GM19193 (cell line): ENCODE results near the gene RHCE.

Experiments
- POLR2A ChIP-seq: IDR thresholded peaks from 4 replicates; pipeline ENCODE4 v1.6.1; 2011; ENCODE audit not compliant: insufficient read depth, insufficient read length; ENCODE audit errors: extremely low read depth

The RHCE gene

DNA sequence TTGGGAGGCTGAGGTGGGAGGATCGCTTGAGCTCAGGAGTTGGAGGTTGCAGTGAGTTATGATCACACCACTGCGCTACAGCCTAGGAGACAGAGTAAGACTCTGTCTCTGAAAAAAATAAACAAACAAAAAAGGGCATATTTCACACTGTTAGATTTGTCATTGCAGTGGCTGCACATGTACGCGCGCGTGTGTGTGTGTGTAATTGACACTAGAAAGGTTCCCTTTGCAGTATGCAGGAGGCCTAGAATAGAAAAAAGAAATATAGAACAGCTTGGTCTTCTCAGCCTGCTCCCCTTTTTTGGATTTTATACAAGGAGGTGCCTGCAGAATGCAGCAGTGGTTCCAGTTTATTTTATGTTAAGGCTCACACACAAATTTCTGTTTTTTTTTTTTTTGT, 18.7 kb upstream of the RHCE start:
- no peak for TF ChIP-seq POLR2A

DNA sequence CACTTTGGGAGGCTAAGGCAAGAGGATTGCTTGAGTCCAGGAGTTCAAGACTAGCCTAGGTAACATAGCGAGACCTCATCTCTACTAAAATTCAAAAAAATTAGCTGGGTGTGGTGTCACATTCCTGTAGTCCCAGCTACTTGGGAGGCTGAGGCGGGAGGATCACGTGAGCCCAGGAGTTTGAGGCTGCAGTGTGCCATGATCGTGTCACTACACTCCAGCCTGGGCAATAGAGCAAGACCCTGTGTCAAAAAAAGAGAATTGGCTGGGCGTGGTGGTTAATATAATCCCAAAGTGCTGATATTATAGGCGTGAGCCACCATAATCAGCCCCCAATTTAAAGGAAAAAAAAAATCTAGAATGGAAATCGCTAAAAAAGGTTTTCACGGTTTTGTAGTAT, 17.0 kb upstream of the RHCE start:
- no peak for TF ChIP-seq POLR2A

DNA sequence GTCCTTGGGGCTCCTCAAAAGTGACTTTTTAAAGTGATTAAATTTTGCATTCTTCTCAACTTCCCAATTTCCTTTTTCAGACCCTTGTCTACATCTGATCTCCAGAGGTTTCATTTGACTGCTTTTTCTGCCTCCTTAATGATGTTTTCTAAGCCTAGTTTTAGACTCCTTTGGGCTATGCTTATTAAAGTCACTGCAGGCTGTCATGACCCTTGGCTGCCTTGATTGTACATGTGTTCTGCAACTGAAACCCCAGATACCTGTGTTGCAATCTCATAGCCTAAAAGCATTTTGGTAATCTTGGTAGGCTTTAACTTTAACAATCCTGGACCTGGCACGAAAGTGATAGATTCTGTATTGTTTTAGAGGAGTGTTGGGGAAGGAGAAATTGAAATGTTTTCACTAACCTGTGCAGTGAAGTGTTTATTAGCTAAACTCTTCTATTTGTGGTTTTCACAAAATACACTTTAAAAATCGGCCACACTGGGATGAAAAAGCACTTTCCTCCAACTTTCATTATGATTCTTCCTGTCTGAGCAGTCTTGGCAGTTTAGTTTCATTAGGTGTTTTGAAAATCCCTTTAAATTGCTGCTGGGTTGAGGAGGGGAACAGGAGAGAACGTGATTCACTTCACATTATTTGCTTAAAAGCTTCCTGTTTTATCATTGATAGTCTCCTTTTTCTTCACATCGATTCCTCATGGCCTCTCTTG, 14.9 kb upstream of the RHCE start:
- no peak for TF ChIP-seq POLR2A

DNA sequence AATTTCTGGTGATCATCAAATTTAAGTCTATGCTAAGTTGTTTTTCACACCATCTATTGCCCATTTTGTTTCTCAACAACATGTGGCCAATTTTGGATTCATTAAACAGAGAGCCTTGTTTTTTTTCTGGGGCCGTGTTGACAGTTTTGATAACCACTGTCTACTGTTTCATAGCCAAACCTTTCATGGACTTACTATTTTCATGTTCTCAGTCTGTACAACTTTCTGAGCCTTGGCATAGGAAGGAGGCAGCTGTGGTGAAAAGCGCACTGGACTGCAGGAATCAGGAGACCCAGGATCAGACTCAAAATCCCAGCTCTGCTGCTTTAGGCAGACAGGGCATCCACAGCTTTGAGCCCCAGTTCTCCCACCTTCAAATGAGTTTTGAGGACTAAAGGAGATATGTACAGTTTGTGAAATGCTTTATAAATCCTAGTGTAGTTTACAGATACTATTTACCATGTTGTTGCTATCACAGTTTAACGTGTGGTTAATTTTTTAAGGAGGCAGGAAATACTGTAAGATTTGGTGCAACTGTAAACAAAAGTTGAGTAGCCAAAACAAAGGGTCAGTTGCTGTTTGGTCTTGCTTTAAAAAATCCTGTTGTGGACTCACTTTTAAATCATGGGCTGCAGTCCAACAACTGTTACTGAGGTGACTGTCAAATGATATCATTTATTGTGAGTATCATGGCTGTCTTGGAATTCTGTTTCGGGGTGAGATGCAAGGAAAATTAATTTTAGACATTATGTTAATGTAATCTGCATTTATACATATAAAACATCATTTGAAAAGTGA, 13.0 kb upstream of the RHCE start:
- TF ChIP-seq POLR2A = no peak

DNA sequence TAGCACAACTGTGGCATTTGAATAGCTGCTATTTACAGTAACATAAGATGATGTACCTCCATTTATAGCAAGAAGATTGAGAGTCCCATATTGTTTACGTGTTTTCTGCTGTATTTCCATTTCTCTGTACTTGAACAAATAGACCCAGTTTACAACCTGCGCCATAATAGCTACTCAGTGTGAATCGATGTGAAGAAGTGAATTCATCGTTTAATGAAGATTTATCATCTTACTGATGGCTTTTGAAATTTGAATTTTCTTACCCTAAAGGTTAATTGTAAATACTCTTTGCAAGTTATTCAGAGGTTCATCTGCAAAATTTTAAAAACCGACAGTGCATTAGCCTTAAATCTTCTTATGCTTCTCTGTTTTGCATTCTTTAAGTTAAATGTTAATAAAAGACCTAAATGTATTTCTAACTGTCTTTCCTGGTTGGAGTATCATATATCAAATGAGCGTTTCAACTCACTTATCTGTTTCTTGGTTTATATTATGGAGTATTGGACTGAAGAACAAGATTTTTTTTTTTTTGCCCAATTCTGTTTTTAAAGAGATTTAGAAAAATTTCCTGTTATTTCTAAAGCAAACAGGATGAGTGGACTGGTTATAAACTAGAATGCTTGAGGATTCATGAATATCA, 12.2 kb upstream of the RHCE start:
- TF ChIP-seq POLR2A = no peak

DNA sequence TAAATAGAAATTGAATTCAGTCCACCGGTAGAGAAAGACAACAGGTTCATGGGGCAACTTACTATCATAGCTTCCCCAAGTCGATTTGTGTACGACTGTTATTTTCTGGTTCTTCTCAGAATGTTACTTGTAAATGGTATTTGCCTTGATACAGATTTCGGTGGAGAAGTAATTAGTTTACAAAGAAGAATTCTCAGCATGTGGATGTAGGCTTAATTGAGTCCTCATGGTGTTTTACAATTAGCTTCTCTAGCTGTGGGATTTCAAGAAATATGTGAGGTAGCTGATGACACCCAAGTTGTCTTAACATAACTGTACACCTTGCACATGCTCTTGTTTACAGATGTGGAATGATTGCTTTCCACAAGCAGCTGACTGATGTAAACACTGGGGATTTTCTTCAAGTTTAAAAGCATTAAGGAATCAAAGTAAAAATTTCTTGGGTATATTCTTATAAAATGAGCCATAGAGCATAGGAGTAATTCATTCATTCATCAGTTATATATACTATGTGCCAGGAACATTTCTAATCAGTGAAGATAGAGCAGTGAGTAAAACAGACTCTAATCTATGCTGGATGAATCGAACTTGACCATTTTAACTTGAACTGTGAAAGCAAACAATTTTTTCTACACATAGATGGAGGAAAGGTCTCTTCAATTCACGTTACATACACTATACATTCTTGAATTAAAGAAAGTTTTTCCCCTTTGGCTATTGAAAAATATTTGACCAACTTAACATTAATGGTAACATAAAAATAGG, 11.5 kb upstream of the RHCE start:
- TF ChIP-seq POLR2A = no peak

DNA sequence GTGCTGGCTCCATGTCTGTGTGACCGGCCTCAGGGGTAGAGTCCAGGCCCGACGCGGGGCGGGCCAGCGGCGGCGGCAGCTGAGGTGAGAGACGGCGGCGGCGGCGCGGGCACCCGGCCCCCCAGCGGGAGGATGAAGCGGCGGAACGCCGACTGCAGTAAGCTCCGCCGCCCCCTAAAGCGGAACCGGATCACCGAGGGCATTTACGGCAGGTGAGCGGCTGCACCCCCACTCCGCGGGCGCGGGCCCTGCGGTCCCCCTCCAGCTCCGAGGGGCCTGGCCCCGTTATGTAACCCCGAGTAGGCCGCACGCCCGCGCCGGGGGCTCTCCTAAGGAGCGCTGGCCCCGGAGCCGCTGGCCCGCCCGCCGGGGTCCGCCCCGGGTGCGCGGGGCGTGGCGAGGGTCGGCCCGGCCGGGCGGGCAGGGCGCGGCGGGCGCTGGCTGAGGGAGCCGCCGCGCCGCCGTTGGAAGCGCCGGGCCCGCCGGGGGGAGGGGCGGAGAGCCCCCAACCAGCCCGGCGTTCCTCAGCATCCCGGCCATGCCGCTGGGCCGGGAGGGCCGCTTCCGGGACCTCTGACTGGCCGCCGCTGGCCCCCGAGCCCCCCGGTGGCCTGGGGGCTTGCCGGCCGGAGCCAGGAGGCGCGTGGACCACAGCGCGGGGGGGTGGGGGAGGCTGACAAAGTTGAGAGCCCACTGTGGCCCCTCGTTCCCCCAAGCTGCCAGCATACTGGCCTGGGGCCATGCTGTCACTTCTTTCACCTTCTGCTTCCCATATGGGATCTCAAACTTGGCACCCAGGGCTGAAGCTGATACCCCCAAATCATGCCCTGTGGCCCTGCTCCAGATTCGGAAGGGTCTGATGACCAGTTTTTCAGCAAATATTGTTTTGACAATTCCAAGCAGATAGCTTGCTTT, 10.6 kb upstream of the RHCE start:
- TF ChIP-seq POLR2A = no peak

DNA sequence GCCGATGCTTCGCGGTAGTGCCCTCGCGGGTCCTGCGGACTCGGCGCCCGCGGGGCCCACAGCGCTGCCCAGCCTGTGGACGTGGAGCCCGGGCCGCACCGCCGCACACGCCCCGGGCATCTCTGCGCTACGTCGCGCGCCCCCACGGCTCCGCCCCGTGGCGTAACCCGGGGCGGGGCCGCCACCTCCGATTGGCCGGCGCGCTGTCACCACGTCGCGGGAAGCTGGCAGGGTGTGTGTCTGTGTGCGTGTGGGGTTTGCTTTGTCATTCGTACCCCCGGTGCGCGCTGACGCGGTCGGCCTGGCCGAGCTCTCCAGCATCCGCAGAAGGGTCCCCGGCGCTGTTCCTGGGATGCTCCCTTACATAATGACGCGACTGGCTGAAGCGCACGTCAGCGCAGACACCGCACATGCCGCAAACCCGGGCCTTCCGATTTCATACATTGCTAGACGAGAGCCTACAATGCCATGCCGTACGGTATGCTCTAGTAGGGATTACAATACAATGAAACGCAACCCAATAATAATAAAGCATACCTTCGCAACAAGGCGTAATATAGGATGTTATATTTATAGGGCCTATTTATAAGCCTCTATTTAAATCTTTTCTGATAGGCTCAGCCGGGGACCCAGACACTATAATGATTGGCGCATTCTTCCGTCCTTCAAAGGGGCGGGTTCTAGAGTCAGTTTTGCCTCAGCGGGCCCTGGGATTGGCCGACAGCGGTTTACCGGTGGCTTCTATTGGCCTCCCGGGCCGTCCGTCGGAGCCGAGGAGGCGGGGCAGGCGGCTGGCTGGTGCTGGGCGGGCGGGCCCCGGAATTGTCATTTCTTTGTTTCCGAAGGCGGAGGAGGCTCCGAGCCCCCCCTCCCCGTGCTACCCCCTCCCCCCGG, 9.7 kb upstream of the RHCE start, which contains the start of gene MACO1:
Gene MACO1 (plus strand): TSS at position 825 of the 894 bp plus-strand sequence. CDS start 202 bp downstream, outside the sequence.
- peak; percentile 74 for TF ChIP-seq POLR2A

DNA sequence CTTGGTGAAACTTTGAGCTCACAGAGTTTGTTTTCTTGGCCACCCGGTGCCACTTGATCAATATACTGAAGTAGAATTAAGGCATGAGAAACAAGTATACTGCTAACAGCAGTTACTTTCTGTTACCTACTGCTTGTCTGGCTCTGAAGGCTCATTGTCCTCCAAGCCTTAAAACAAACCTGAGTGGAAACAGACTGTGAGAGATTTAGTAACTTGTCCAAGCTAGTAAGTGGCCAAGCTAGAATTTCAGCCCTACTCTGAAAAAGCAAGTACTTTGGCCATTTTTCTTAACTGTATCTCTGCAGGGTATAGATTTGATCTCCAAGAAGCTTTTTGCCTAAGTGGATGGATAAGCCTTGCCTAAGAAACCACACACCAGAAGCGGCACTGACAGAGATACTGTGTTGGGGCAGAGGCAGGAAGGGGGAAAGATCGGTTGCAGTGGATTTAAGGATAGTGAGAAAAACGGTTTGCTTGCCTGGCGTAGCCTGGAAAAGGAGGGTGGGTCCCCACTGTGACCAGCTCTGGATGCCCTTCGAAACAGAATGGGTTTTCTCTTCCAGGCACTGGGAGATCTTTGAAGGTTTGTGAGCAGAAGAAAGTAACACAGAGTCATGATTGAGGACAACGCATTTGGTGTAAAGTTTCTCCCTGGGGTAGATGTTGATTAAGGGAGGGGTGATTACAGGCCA, 8.0 kb upstream of the RHCE start:
- TF ChIP-seq POLR2A = no peak

DNA sequence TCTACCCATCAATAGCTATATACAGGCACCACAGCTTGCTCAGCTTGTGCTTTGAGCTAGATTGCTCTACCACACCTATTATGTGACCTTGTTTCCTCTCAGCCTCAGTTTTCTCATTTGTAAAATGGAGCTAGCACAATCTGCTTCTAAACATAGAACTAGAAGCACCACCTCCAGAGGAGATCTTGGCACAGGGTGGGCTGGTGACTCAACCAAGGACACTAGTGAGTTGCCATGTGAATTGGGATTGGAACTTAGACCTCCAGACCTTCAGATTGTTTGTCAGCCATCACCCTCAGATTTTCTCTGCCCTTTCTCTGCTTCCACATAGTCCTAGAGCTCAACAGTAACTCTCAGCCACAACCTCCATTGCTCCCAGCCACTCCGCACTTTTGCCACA, 7.1 kb upstream of the RHCE start:
- TF ChIP-seq POLR2A = no peak

DNA sequence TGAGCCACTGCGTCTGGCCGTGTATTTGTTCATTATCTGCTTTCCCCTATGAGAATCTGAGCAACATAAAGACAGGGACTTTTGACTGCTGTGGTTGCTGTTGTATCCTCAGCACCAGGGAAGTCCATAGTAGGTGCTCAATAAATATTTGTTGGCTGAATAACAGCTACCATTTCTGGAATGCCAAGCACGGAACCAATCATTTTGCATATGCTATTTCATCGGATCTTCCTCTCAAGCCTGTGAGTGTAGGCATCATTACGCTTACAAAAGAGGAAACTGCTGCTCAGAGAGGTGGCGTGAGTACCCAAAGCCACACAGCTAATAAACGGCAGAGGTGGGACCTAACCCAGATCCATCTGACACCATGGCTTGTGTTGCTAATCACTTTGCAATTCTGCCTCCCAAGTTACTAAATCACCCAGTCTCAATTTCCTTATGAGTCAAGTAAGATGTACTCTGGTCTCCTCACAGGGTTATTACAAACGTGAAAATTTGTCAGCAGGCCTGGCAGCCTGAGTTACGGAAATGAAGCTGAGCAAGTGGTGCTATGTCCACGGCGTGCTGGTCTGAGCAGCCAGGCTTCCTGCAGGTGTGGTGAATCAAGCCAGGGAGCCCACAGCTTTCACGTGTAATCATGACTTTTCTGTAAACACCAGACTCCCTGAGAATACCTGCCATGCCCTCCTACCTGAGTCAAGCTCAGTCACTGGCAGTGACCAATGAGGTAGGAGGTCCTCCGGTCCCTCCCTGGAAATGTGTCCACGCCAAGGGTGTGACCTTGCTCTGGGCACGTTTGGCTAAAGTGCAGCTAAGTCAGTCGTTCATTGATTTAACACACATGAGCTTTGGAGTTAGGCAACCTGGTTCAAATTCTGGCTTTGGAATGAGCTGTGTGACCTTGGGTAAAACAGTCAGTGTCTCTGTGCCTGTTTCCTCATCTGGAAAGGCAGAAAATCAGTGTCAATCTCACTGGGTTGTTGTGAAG, 4.8 kb upstream of the RHCE start:
- TF ChIP-seq POLR2A = no peak
